HCT116 (cell line): ENCODE results near the gene CES5A. TPM values are rescaled to one million over a fixed set of nuclear protein-coding genes. Genes with fewer than 3 reads are reported as not detected.

ENCODE experiments used
- ATAC-seq: fragments of 200-7000 bp; cut with Tn5 transposase; 2 replicates; pipeline ENCODE4 v1.9.1; 2020; ENCODE audit warnings: mild to moderate bottlenecking, moderate library complexity
- BruUV-seq: library from RNA; stranded (reverse); fragments of 400-500 nt; replicated peaks from 2 replicates; lab custom pipeline; 2021; lab: Mats Ljungman, UMichigan
- CTCF ChIA-PET: fragments of 300-600 bp; sonication (Branson Sonifier 250); formaldehyde crosslinking; loops from one replicate; lab custom pipeline; 2021; ENCODE audit warnings: antibody characterized with exemption; lab: Charles Lee
- POLR2A ChIA-PET: fragments of 300-600, 350-600 bp; sonication (Branson Sonifier 250); formaldehyde crosslinking; loops from one replicate; lab custom pipeline; 2021; ENCODE audit warnings: antibody characterized with exemption; lab: Charles Lee
- RAD21 ChIA-PET, 2 experiments: fragments of 300-600 bp; sonication (Branson Sonifier 250); formaldehyde crosslinking; loops; one replicate each; lab custom pipeline; 2023; ENCODE audit warnings: low total read pairs in 2 of 2; ENCODE audit not compliant: uncharacterized antibody in 2 of 2, unreplicated experiment in 2 of 2, low non-redundant PET in 1 of 2; lab: Charles Lee
- DNase-seq: peaks from one replicate; pipeline ENCODE4 v3.0.0-alpha.2; 2010; ENCODE audit warnings: low read depth, low spot score
- H2AFZ ChIP-seq: fragments of 200-600 bp; shearing (Covaris generic), sonication (generic); 2 replicates; pipeline ENCODE4 v1.6.1; 2017; ENCODE audit warnings: low read depth, mixed run types, mixed read lengths, antibody characterized with exemption, low read length; ENCODE audit not compliant: poor library complexity, severe bottlenecking
- H3K27ac ChIP-seq: 2 replicates; pipeline ENCODE4 v1.5.1; 2012; ENCODE audit warnings: low read depth, low read length
- H3K27me3 ChIP-seq: fragments of 200-600 bp; sonication (generic); 2 replicates; pipeline ENCODE4 v1.6.1; 2016; ENCODE audit warnings: mixed run types, low read length, mixed read lengths; ENCODE audit not compliant: insufficient read depth
- H3K36me3 ChIP-seq, 2 experiments: fragments of 200-500 bp in 1 of 2; fragments of 200-600 bp in 1 of 2; sonication (Bioruptor generic) in 1 of 2; sonication (generic) in 1 of 2; 2 replicates each; pipeline versions ENCODE4 v1.5.1 to v1.6.1; 2014 to 2016; ENCODE audit warnings: low read length in 2 of 2, inconsistent platforms in 1 of 2, mixed read lengths in 1 of 2, mixed run types in 1 of 2; ENCODE audit not compliant: insufficient read depth in 2 of 2, control insufficient read depth in 1 of 2
- H3K4me1 ChIP-seq, 2 experiments: fragments of 200-600 bp in 1 of 2; sonication (generic) in 1 of 2; 2 replicates each; pipeline versions ENCODE4 v1.5.1 to v1.6.1; 2012 to 2017; ENCODE audit warnings: low read length in 2 of 2, inconsistent platforms in 1 of 2, mild to moderate bottlenecking in 1 of 2, mixed read lengths in 1 of 2, mixed run types in 1 of 2, moderate library complexity in 1 of 2; ENCODE audit not compliant: insufficient read depth in 2 of 2, control insufficient read depth in 1 of 2
- H3K4me2 ChIP-seq: fragments of 200-600 bp; sonication (generic); 2 replicates; pipeline ENCODE4 v1.6.1; 2017; ENCODE audit warnings: mixed run types, low read length, mixed read lengths
- H3K4me3 ChIP-seq, 2 experiments: fragments of 200-600 bp in 1 of 2; sonication (generic) in 1 of 2; replicated peaks in 1 of 2; 2 replicates each; pipeline ENCODE4 v1.5.1; 2011 to 2016; ENCODE audit warnings: low read length in 2 of 2, control low read depth in 1 of 2, low read depth in 1 of 2, mild to moderate bottlenecking in 1 of 2, mixed read lengths in 1 of 2, mixed run types in 1 of 2
- H3K79me2 ChIP-seq: fragments of 200-600 bp; sonication (generic); 2 replicates; pipeline ENCODE4 v1.6.1; 2017; ENCODE audit warnings: mild to moderate bottlenecking, mixed run types, low read length, moderate library complexity, mixed read lengths; ENCODE audit not compliant: insufficient read depth
- H3K9ac ChIP-seq: fragments of 200-600 bp; sonication (generic); 2 replicates; pipeline ENCODE4 v1.6.1; 2016; ENCODE audit warnings: low read length, mixed read lengths
- H3K9me2 ChIP-seq: fragments of 200-600 bp; sonication (generic), shearing (Covaris generic); 2 replicates; pipeline ENCODE4 v1.6.1; 2017; ENCODE audit warnings: mixed run types, mild to moderate bottlenecking, moderate library complexity; ENCODE audit not compliant: insufficient read depth
- H3K9me3 ChIP-seq, 2 experiments: fragments of 200-500 bp in 1 of 2; fragments of 200-600 bp in 1 of 2; sonication (Bioruptor generic) in 1 of 2; sonication (generic) in 1 of 2; 2 replicates each; pipeline ENCODE4 v1.6.1; 2014 to 2017; ENCODE audit warnings: low read length in 2 of 2, mixed read lengths in 2 of 2, inconsistent platforms in 1 of 2, low read depth in 1 of 2, mild to moderate bottlenecking in 1 of 2, mixed run types in 1 of 2, moderate library complexity in 1 of 2; ENCODE audit not compliant: control insufficient read depth in 1 of 2, insufficient read depth in 1 of 2
- H4K20me1 ChIP-seq: fragments of 200-600 bp; sonication (generic), shearing (Covaris generic); 2 replicates; pipeline ENCODE4 v1.6.1; 2017; ENCODE audit warnings: mixed run types, mild to moderate bottlenecking, moderate library complexity; ENCODE audit not compliant: insufficient read depth
- ATF3 ChIP-seq: IDR thresholded peaks from 2 replicates; pipeline ENCODE4 v1.6.1; 2012
- CBX3 ChIP-seq: IDR thresholded peaks from 2 replicates; pipeline ENCODE4 v1.6.1; 2012; ENCODE audit warnings: low read depth
- CEBPB ChIP-seq: IDR thresholded peaks from 2 replicates; pipeline ENCODE4 v1.6.1; 2012; ENCODE audit warnings: low read depth
- CTCF ChIP-seq, 3 experiments: fragments of 200-600 bp in 1 of 3; sonication (generic) in 1 of 3; IDR thresholded peaks in 2 of 3; conservative IDR thresholded peaks in 1 of 3; 2 replicates each; pipeline ENCODE4 v1.5.1; 2012 to 2017; ENCODE audit warnings: low read depth in 2 of 3, low read length in 2 of 3, antibody characterized with exemption in 1 of 3, borderline replicate concordance in 1 of 3, control low read depth in 1 of 3, mild to moderate bottlenecking in 1 of 3, mixed read lengths in 1 of 3, mixed run types in 1 of 3, moderate library complexity in 1 of 3; ENCODE audit not compliant: insufficient read depth in 1 of 3
- EGR1 ChIP-seq: IDR thresholded peaks from 2 replicates; pipeline ENCODE4 v1.6.1; 2012; ENCODE audit warnings: low read depth
- FOSL1 ChIP-seq: IDR thresholded peaks from 2 replicates; pipeline ENCODE4 v1.6.1; 2012; ENCODE audit warnings: low read depth
- MAX ChIP-seq: IDR thresholded peaks from 2 replicates; pipeline ENCODE4 v1.6.1; 2012
- POLR2AphosphoS5 ChIP-seq: IDR thresholded peaks from 2 replicates; pipeline ENCODE4 v1.6.1; 2011; ENCODE audit warnings: mild to moderate bottlenecking, low read depth, low read length, moderate library complexity
- REST ChIP-seq: IDR thresholded peaks from 2 replicates; pipeline ENCODE4 v1.6.1; 2012; ENCODE audit warnings: low read depth
- SP1 ChIP-seq: IDR thresholded peaks from 2 replicates; pipeline ENCODE4 v1.6.1; 2012; ENCODE audit warnings: low read depth
- TCF7L2 ChIP-seq: IDR thresholded peaks from 2 replicates; pipeline ENCODE4 v1.7.0; 2011; ENCODE audit warnings: borderline replicate concordance, inconsistent platforms; ENCODE audit not compliant: insufficient read depth, insufficient read length; ENCODE audit errors: extremely low read depth
- ZBTB33 ChIP-seq: IDR thresholded peaks from 2 replicates; pipeline ENCODE4 v1.6.1; 2011; ENCODE audit warnings: mild to moderate bottlenecking, low read length, moderate library complexity; ENCODE audit not compliant: insufficient replicate concordance; ENCODE audit errors: extremely low read depth
- ZFX ChIP-seq: fragments of 450-650 bp; IDR thresholded peaks from 2 replicates; pipeline ENCODE4 v1.6.1; 2017
- intact Hi-C: fragments of 100-400 bp; cut with micrococcal nuclease; formaldehyde crosslinking; loops from 2 replicates; pipeline ENCODE4 v1.10.0; 2022
- total RNA-seq: library from RNA; stranded (reverse); gene quantifications from one replicate; pipeline ENCODE4 v1.2.1, GENCODE V29; 2021; ENCODE audit not compliant: unreplicated experiment

CES5A gene
- total RNA-seq, 1 experiment from 2014 or later = not detected

GRCh38 chr16:55810451-55810961, 64.7 kb downstream of the CES5A start (continued):
- TF ChIP-seq ZBTB33 (no peak), MAX (no peak), SP1 (no peak), REST (no peak), EGR1 (no peak), ZFX (no peak)
- TF ChIP-seq, all 23 proteins: peak for 0

- H2AFZ ChIP-seq = no peak overlapping the region
- BruUV-seq = no TSS peak
- H4K20me1 ChIP-seq = no peaks in the 10 kb centered on the region
- no peaks in the 10 kb centered on the region for H3K9me3 ChIP-seq
- no peaks in the 10 kb centered on the region for H3K9me2 ChIP-seq
- RAD21 ChIA-PET = no interaction called here
- no peaks in the 10 kb centered on the region for H3K36me3 ChIP-seq
- H3K27me3 ChIP-seq = peaks cover 46% of the 10 kb centered on the region
- CTCF ChIA-PET = no interaction called here
- H3K9ac ChIP-seq = no peak overlapping the region
- H3K4me3 ChIP-seq = no peak overlapping the region
- no peaks in the 10 kb centered on the region for H3K4me1 ChIP-seq
- H3K27ac ChIP-seq = no peak overlapping the region
- POLR2A ChIA-PET = no interaction called here
- ATAC-seq = no peak
- no peak for DNase-seq
- no peak overlapping the region for H3K4me2 ChIP-seq
- intact Hi-C loops = no loop called here
- no peaks in the 10 kb centered on the region for H3K79me2 ChIP-seq
- TF ChIP-seq ZFX = no peak
- no peak for TF ChIP-seq SP1
- no peak for TF ChIP-seq FOSL1
- TF ChIP-seq CBX3 = no peak
- no peak for TF ChIP-seq CTCF (IDR thresholded peaks at IDR 0.05 in 2 of 3, conservative IDR thresholded peaks at IDR 0.05 in 1 of 3; ENCODE audit: borderline replicate concordance in 1 of 3, insufficient read depth in 1 of 3, low read depth in 2 of 3, low read length in 2 of 3)
- no peak for TF ChIP-seq POLR2AphosphoS5
- TF ChIP-seq TCF7L2 = no peak
- TF ChIP-seq ATF3 = no peak
- TF ChIP-seq CEBPB = no peak
Measured at GRCh38 chr16:55809851-55810250, 65.3 kb downstream of the CES5A start.
